ENCODE data around the gene DTD1.

DNA sequence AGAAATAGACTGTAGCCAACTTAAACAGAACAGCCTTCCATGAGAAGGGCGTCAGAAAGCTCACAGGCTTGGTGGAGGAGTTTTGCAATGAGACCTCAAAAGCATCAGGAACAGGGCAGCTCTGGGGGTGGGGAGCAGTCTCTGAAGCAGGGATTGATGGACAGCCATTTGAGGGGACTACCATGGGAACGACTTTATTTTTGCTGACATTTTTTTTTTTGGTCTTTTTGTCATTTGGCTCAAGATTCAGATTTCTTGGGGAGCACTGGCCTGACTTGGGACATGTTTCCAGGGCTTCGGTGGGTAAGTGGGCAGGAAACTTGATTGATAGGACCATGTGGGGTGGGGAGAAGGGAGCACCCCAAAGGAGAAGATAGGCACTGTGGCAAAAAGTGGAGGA is 193.7 kb downstream of the DTD1 start:
- TF ChIP-seq CTCF (IDR thresholded peaks at IDR 0.05; ENCODE audit: insufficient read depth, low read length, poor library complexity, severe bottlenecking): no peak
- TF ChIP-seq EZH2phosphoT487 (conservative IDR thresholded peaks at IDR 0.05; ENCODE audit: low read length): no peak

Data from SU-DHL-6 (cell line).